Nephron (organoid): ENCODE results near the gene B3GAT3.

ENCODE experiments used
- H3K27ac Mint-ChIP-seq, 3 experiments: 2 replicates each; pipeline ENCODE4 v1.8.0; 2020; ENCODE audit warnings: mixed read lengths in 3 of 3, mild to moderate bottlenecking in 2 of 3, moderate library complexity in 1 of 3
- H3K27me3 Mint-ChIP-seq: 2 replicates; pipeline ENCODE4 v1.8.0; 2021; ENCODE audit warnings: low read depth, mild to moderate bottlenecking, moderate library complexity, mixed read lengths
- H3K36me3 Mint-ChIP-seq: 2 replicates; pipeline ENCODE4 v1.8.0; 2020; ENCODE audit warnings: low read depth, mixed read lengths
- H3K4me1 Mint-ChIP-seq: 2 replicates; pipeline ENCODE4 v1.8.0; 2020; ENCODE audit warnings: mixed read lengths
- H3K4me3 Mint-ChIP-seq, 3 experiments: 2 replicates each; pipeline ENCODE4 v1.8.0; 2020; ENCODE audit warnings: mild to moderate bottlenecking in 3 of 3, mixed read lengths in 3 of 3, moderate library complexity in 2 of 3
- H3K9me3 Mint-ChIP-seq: 2 replicates; pipeline ENCODE4 v1.8.0; 2020; ENCODE audit warnings: mixed read lengths
- CTCF ChIP-seq, 3 experiments: fragments of 200-600 bp; sonication (generic); IDR thresholded peaks; one replicate each; pipeline ENCODE4 v1.5.0; 2021; ENCODE audit warnings: antibody characterized with exemption in 3 of 3; ENCODE audit not compliant: unreplicated experiment in 3 of 3

B3GAT3 gene

GRCh38 chr11:62599901-62600300, 21.9 kb downstream of the B3GAT3 start:
- Mint-ChIP-seq H3K9me3 (no peaks in the 10 kb centered on the region), H3K4me1 (peaks cover 48% of the 10 kb centered on the region)
- no peak for TF ChIP-seq CTCF (IDR thresholded peaks at IDR 0.05; ENCODE audit: unreplicated experiment in 3 of 3)

GRCh38 chr11:62599069-62599696, 22.6 kb downstream of the B3GAT3 start:
- Mint-ChIP-seq H3K36me3 (peaks cover 59% of the 10 kb centered on the region), H3K9me3 (no peaks in the 10 kb centered on the region), H3K4me1 (peaks cover 41% of the 10 kb centered on the region), H3K4me3 (peak overlapping the region; percentile 93 to 95 (median 95)), H3K27me3 (peaks cover 16% of the 10 kb centered on the region), H3K27ac (peak overlapping the region; percentile 96 to 98 (median 97))
- no peak for TF ChIP-seq CTCF (IDR thresholded peaks at IDR 0.05; ENCODE audit: unreplicated experiment in 3 of 3)

More at GRCh38 chr11:62599901-62600300, 21.9 kb downstream of the B3GAT3 start:
- Mint-ChIP-seq H3K27ac (peak overlapping the region; percentile 96 to 98 (median 97)), H3K4me3 (peak overlapping the region; percentile 93 to 95 (median 95)), H3K36me3 (peaks cover 53% of the 10 kb centered on the region), H3K27me3 (peaks cover 20% of the 10 kb centered on the region)

GRCh38 chr11:62595124-62595523, 26.7 kb downstream of the B3GAT3 start:
- Mint-ChIP-seq H3K27ac (peak overlapping the region in 1 of 3 experiments; percentile 35), H3K36me3 (peaks cover 63% of the 10 kb centered on the region), H3K27me3 (peaks cover 4% of the 10 kb centered on the region), H3K9me3 (no peaks in the 10 kb centered on the region), H3K4me1 (peaks cover 38% of the 10 kb centered on the region), H3K4me3 (peak overlapping the region in 1 of 3 experiments; percentile 32)
- no peak for TF ChIP-seq CTCF (IDR thresholded peaks at IDR 0.05; ENCODE audit: unreplicated experiment in 3 of 3)

- Mint-ChIP-seq H3K27me3 (no peaks in the 10 kb centered on the region), H3K4me1 (peaks cover 22% of the 10 kb centered on the region), H3K27ac (peak overlapping the region; percentile 53 to 64 (median 54)), H3K9me3 (no peaks in the 10 kb centered on the region), H3K4me3 (peak overlapping the region; percentile 74 to 85 (median 79)), H3K36me3 (peaks cover 52% of the 10 kb centered on the region)
- TF ChIP-seq CTCF (IDR thresholded peaks at IDR 0.05; ENCODE audit: unreplicated experiment in 3 of 3) = peak; percentile 39 to 56 (median 40)
These were observed 28.2 kb downstream of the B3GAT3 start for GRCh38 chr11:62593434-62594044.

- Mint-ChIP-seq H3K4me3 (peak overlapping the region; percentile 4 to 56 (median 51)), H3K36me3 (peaks cover 48% of the 10 kb centered on the region), H3K4me1 (peaks cover 21% of the 10 kb centered on the region), H3K27me3 (no peaks in the 10 kb centered on the region), H3K27ac (peak overlapping the region in 2 of 3 experiments; percentile 39 to 54), H3K9me3 (no peaks in the 10 kb centered on the region)
- TF ChIP-seq CTCF (IDR thresholded peaks at IDR 0.05; ENCODE audit: unreplicated experiment in 3 of 3) = no peak
These were observed 28.8 kb downstream of the B3GAT3 start for GRCh38 chr11:62592989-62593421.
